ENCODE data around the gene PRR5. TPM values are rescaled to one million over a fixed set of nuclear protein-coding genes. Genes with fewer than 3 reads are reported as not detected.

Gene PRR5
- total and polyA plus RNA-seq, 2 experiments from 2014 or later: 15.3 to 31.4 TPM

DNA sequence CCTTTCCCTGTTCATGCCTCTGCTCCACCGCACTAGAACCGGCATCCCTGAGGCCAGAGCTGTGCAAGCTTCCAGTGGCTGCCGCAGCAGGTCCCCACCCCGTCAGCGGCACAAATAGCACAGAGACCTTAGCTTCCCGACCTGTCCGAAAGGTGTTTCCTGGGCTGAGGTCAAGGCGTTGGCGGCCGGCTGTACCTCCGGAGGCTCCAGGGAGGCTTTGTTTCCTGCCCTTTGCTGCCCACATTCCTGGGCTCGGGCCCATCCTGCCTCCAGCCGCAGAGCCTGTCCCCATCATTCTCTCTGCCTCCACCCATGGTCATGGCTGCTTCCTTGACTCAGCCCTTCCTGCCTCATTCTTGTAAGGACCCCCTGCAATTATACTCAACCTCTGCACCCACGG lies 81.6 kb downstream of the PRR5 start:
- H3K9me2 ChIP-seq (ENCODE audit: insufficient read depth): no peaks in the 10 kb centered on the region
- Mint-ChIP-seq H3K27ac (peak overlapping the region; percentile 36; the same call in 1 of the 2 replicates), H3K9me3 (no peaks in the 10 kb centered on the region), H3K27me3 (ENCODE audit: insufficient read depth, low read depth, poor library complexity) (peaks cover 9% of the 10 kb centered on the region), H3K4me1 (peaks cover 15% of the 10 kb centered on the region), H3K4me3 (no peak overlapping the region; the same call in 2 of the 3 replicates), H3K36me3 (ENCODE audit: low read depth) (peaks cover 33% of the 10 kb centered on the region)
- no peak overlapping the region for H3K4me3 ChIP-seq
- H3K4me2 ChIP-seq: no peak overlapping the region
- ATAC-seq: peak; percentile 68
- 0 out of 2 replicates have a peak, but pooled peaks cover 7% of the 10 kb centered on the region for H3K36me3 ChIP-seq (ENCODE audit: insufficient read depth)
- peak overlapping the region; percentile 55; the same call in 1 of the 2 replicates for H3K27ac ChIP-seq (ENCODE audit: low read depth)
- H4K20me1 ChIP-seq (replicated peaks; ENCODE audit: insufficient read depth): peaks cover 12% of the 10 kb centered on the region
- peak; percentile 36 for DNase-seq (ENCODE audit: low spot score)
- no peaks in the 10 kb centered on the region; the same call in 1 of the 2 replicates for H3K4me1 ChIP-seq (ENCODE audit: insufficient read depth)
- TF ChIP-seq, protein P1, sequence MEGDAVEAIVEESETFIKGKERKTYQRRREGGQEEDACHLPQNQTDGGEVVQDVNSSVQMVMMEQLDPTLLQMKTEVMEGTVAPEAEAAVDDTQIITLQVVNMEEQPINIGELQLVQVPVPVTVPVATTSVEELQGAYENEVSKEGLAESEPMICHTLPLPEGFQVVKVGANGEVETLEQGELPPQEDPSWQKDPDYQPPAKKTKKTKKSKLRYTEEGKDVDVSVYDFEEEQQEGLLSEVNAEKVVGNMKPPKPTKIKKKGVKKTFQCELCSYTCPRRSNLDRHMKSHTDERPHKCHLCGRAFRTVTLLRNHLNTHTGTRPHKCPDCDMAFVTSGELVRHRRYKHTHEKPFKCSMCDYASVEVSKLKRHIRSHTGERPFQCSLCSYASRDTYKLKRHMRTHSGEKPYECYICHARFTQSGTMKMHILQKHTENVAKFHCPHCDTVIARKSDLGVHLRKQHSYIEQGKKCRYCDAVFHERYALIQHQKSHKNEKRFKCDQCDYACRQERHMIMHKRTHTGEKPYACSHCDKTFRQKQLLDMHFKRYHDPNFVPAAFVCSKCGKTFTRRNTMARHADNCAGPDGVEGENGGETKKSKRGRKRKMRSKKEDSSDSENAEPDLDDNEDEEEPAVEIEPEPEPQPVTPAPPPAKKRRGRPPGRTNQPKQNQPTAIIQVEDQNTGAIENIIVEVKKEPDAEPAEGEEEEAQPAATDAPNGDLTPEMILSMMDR (conservative IDR thresholded peaks at IDR 0.05; ENCODE audit: low read depth in 2 of 2): no peak
- no peak for TF ChIP-seq ETS1 (IDR thresholded peaks at IDR 0.05)
- no peak for TF ChIP-seq EZH2phosphoT487 (IDR thresholded peaks at IDR 0.05; ENCODE audit: unreplicated experiment)
- TF ChIP-seq, protein P2, sequence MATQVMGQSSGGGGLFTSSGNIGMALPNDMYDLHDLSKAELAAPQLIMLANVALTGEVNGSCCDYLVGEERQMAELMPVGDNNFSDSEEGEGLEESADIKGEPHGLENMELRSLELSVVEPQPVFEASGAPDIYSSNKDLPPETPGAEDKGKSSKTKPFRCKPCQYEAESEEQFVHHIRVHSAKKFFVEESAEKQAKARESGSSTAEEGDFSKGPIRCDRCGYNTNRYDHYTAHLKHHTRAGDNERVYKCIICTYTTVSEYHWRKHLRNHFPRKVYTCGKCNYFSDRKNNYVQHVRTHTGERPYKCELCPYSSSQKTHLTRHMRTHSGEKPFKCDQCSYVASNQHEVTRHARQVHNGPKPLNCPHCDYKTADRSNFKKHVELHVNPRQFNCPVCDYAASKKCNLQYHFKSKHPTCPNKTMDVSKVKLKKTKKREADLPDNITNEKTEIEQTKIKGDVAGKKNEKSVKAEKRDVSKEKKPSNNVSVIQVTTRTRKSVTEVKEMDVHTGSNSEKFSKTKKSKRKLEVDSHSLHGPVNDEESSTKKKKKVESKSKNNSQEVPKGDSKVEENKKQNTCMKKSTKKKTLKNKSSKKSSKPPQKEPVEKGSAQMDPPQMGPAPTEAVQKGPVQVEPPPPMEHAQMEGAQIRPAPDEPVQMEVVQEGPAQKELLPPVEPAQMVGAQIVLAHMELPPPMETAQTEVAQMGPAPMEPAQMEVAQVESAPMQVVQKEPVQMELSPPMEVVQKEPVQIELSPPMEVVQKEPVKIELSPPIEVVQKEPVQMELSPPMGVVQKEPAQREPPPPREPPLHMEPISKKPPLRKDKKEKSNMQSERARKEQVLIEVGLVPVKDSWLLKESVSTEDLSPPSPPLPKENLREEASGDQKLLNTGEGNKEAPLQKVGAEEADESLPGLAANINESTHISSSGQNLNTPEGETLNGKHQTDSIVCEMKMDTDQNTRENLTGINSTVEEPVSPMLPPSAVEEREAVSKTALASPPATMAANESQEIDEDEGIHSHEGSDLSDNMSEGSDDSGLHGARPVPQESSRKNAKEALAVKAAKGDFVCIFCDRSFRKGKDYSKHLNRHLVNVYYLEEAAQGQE (IDR thresholded peaks at IDR 0.05; ENCODE audit: unreplicated experiment): no peak
- TF ChIP-seq POLR2AphosphoS5 (IDR thresholded peaks at IDR 0.05; ENCODE audit: low read depth): no peak
- peaks cover 26% of the 10 kb centered on the region for H3K79me2 ChIP-seq (replicated peaks; ENCODE audit: insufficient read depth)
- H3K27me3 ChIP-seq (ENCODE audit: insufficient read depth): no peaks in the 10 kb centered on the region
- no peaks in the 10 kb centered on the region; the same call in 1 of the 2 replicates for H3F3A ChIP-seq (replicated peaks; ENCODE audit: low read depth)
- H2AFZ ChIP-seq: no peak overlapping the region

GRCh38 chr22:44786136-44786535 lies 84.1 kb downstream of the PRR5 start:
- peaks cover 15% of the 10 kb centered on the region for H3K4me1 Mint-ChIP-seq
- Histone ChIP-seq H3F3A (replicated peaks; ENCODE audit: low read depth) (peaks cover 3% of the 10 kb centered on the region; the same call in 1 of the 2 replicates), H3K79me2 (replicated peaks; ENCODE audit: insufficient read depth) (peaks cover 13% of the 10 kb centered on the region), H3K27ac (ENCODE audit: low read depth) (no peak overlapping the region), H3K4me3 (no peak overlapping the region), H3K4me2 (no peak overlapping the region), H3K4me1 (ENCODE audit: insufficient read depth) (no peaks in the 10 kb centered on the region; the same call in 1 of the 2 replicates), H3K27me3 (ENCODE audit: insufficient read depth) (no peaks in the 10 kb centered on the region), H3K9me2 (ENCODE audit: insufficient read depth) (no peaks in the 10 kb centered on the region), H3K36me3 (ENCODE audit: insufficient read depth) (0 out of 2 replicates have a peak, but pooled peaks cover 7% of the 10 kb centered on the region), H2AFZ (no peak overlapping the region), H4K20me1 (replicated peaks; ENCODE audit: insufficient read depth) (peaks cover 6% of the 10 kb centered on the region; the same call in 1 of the 2 replicates)
- no peaks in the 10 kb centered on the region for H3K9me3 Mint-ChIP-seq
- H3K4me3 Mint-ChIP-seq: no peak overlapping the region
- peaks cover 46% of the 10 kb centered on the region for H3K36me3 Mint-ChIP-seq (ENCODE audit: low read depth)
- H3K27ac Mint-ChIP-seq: no peak overlapping the region
- H3K27me3 Mint-ChIP-seq (ENCODE audit: insufficient read depth, low read depth, poor library complexity): peaks cover 14% of the 10 kb centered on the region
- ATAC-seq: no peak
- no peak for DNase-seq (ENCODE audit: low spot score)
- no peak for TF ChIP-seq EZH2phosphoT487 (IDR thresholded peaks at IDR 0.05; ENCODE audit: unreplicated experiment)
- TF ChIP-seq, protein P2 (IDR thresholded peaks at IDR 0.05; ENCODE audit: unreplicated experiment): no peak
- TF ChIP-seq ETS1 (IDR thresholded peaks at IDR 0.05): no peak
- TF ChIP-seq, protein P1 (conservative IDR thresholded peaks at IDR 0.05; ENCODE audit: low read depth in 2 of 2): no peak
- TF ChIP-seq JUNB (IDR thresholded peaks at IDR 0.05; ENCODE audit: unreplicated experiment): no peak

Measured in GM23338 (cell line).